Smooth muscle cell of bladder (primary cell): Measurements from ENCODE around the gene ADISSP. TPM values are rescaled to one million over a fixed set of nuclear protein-coding genes. Genes with fewer than 3 reads are reported as not detected.

Source experiments
- total RNA-seq: library from RNA; depleted of rRNA; stranded (reverse); fragments of >200 nt; gene quantifications from 2 replicates; pipeline ENCODE4 v1.2.3, GENCODE V29; 2014

Gene ADISSP
- total RNA-seq = 15.1 and 16.5 TPM in 2 replicates

GRCh38 chr20:3767427-3768341, at the start of gene ADISSP:
Gene ADISSP, minus strand, starts transcription at chr20:3767753. Its CDS starts 7,653 bp downstream, at chr20:3760100.

GRCh38 chr20:3795511-3796468, 28.2 kb upstream of the ADISSP start, which contains the start of gene CDC25B:
Gene CDC25B, plus strand, starts transcription at chr20:3796310. Its CDS starts 222 bp downstream, at chr20:3796532.

GRCh38 chr20:3786665-3787323, 19.2 kb upstream of the ADISSP start, which contains the start of gene CENPB:
Gene CENPB, minus strand, starts transcription at chr20:3786740. Its CDS starts 257 bp downstream, at chr20:3786483.

GRCh38 chr20:3781153-3781910, 13.8 kb upstream of the ADISSP start, which contains the start of gene SPEF1:
Gene SPEF1, minus strand, starts transcription at chr20:3781448. Its CDS starts 161 bp downstream, at chr20:3781287.

GRCh38 chr20:3732327-3733118, 35.0 kb downstream of the ADISSP start, which contains the start of gene HSPA12B:
Gene HSPA12B, plus strand, starts transcription at chr20:3732685. Its CDS starts 5,990 bp downstream, at chr20:3738675.

GRCh38 chr20:3712279-3712873, 55.2 kb downstream of the ADISSP start, which contains the start of gene SIGLEC1:
Gene SIGLEC1, minus strand, starts transcription at chr20:3712600. Its CDS starts 5,472 bp downstream, at chr20:3707128.

Other genes with a start within 250 kb of the ADISSP start
- not detected in 2 replicates for gene GFRA4, start 104.4 kb downstream of the ADISSP start, total RNA-seq
- gene ADAM33, start 85.7 kb downstream of the ADISSP start, total RNA-seq = 21.9 and 44.4 TPM in 2 replicates
- gene SIGLEC1, start 55.2 kb downstream of the ADISSP start, total RNA-seq = under 0.01 TPM in 1 of 2 replicates, not detected in the other
- 0.14 and 0.46 TPM in 2 replicates for gene HSPA12B, start 35.1 kb downstream of the ADISSP start, total RNA-seq
- 0.14 and 0.28 TPM in 2 replicates for gene SPEF1, start 13.7 kb upstream of the ADISSP start, total RNA-seq
- 70.1 and 101 TPM in 2 replicates for gene CENPB, start 19.0 kb upstream of the ADISSP start, total RNA-seq
- gene CDC25B, start 28.6 kb upstream of the ADISSP start, total RNA-seq = 18.9 and 20.5 TPM in 2 replicates
- gene AP5S1, start 52.8 kb upstream of the ADISSP start, total RNA-seq = 13.5 and 15.9 TPM in 2 replicates
- 12.5 and 16.9 TPM in 2 replicates for gene MAVS, start 79.1 kb upstream of the ADISSP start, total RNA-seq
- gene PANK2, start 121.6 kb upstream of the ADISSP start, total RNA-seq = 43.9 and 52.4 TPM in 2 replicates
- 13.5 and 15.4 TPM in 2 replicates for gene RNF24, start 247.8 kb upstream of the ADISSP start, total RNA-seq